Parathyroid adenoma (tissue), 2 donors: ENCODE data around the gene TBC1D26.

Experiments
- H2AFZ ChIP-seq: fragments of 300-600 bp; sonication (generic); one replicate; pipeline ENCODE4 v1.7.0; 2017; ENCODE audit warnings: antibody characterized with exemption, mild to moderate bottlenecking
- H3K27ac ChIP-seq: fragments of 300-600 bp; sonication (generic); one replicate; pipeline ENCODE4 v1.7.0; 2017
- H3K27me3 ChIP-seq: fragments of 300-600 bp; sonication (generic); one replicate; pipeline ENCODE4 v1.7.0; 2017; ENCODE audit warnings: low read length; ENCODE audit not compliant: control insufficient read depth, insufficient read depth
- H3K36me3 ChIP-seq: fragments of 300-600 bp; sonication (generic); one replicate; pipeline ENCODE4 v1.7.0; 2017; ENCODE audit warnings: low read length; ENCODE audit not compliant: control insufficient read depth, insufficient read depth
- H3K4me1 ChIP-seq: fragments of 300-600 bp; sonication (generic); one replicate; pipeline ENCODE4 v1.7.0; 2017; ENCODE audit warnings: control low read depth
- H3K4me2 ChIP-seq: fragments of 300-600 bp; sonication (generic); one replicate; pipeline ENCODE4 v1.7.0; 2017; ENCODE audit warnings: low read length
- H3K4me3 ChIP-seq: fragments of 300-600 bp; sonication (generic); one replicate; pipeline ENCODE4 v1.7.0; 2017; ENCODE audit warnings: low read depth, low read length
- H3K79me2 ChIP-seq: fragments of 300-600 bp; sonication (generic); one replicate; pipeline ENCODE4 v1.7.0; 2017; ENCODE audit warnings: control low read depth
- H3K9ac ChIP-seq: fragments of 300-600 bp; sonication (generic); one replicate; pipeline ENCODE4 v1.7.0; 2017; ENCODE audit warnings: mild to moderate bottlenecking
- H3K9me3 ChIP-seq: fragments of 300-600 bp; sonication (generic); one replicate; pipeline ENCODE4 v1.7.0; 2017; ENCODE audit warnings: low read length; ENCODE audit not compliant: control insufficient read depth
- CTCF ChIP-seq: fragments of 300-600 bp; sonication (generic); IDR thresholded peaks from one replicate; pipeline ENCODE4 v1.7.0; 2017; ENCODE audit warnings: antibody characterized with exemption, mild to moderate bottlenecking
- donor health status: primary hyperparathyroidism.

Gene TBC1D26

DNA sequence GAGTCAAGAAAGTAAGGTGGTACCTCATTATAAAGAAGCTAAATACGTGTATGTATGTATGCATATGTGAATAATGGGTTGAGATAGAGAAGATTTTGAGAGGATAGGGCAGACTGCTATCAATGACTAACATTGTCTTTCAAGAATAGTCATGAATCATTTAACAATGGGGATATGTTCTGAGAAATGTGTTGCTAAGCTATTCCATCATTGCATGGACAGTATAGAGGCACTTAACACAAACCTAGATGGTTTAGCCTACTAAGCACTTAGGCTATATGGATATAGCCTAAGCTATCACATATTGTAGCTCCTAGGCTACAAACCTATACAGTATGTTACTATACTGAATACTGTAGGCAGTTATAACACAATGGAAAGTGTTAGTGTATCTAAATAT lies 45.2 kb downstream of the TBC1D26 start:
- no peak overlapping the region for H3K4me3 ChIP-seq
- no peaks in the 10 kb centered on the region for H3K9me3 ChIP-seq
- no peaks in the 10 kb centered on the region for H3K4me1 ChIP-seq
- no peaks in the 10 kb centered on the region for H3K27me3 ChIP-seq
- H3K27ac ChIP-seq: no peak overlapping the region
- H2AFZ ChIP-seq: no peak overlapping the region
- H3K79me2 ChIP-seq: no peaks in the 10 kb centered on the region
- H3K36me3 ChIP-seq: no peaks in the 10 kb centered on the region
- no peak for TF ChIP-seq CTCF
- H3K9ac ChIP-seq: no peak overlapping the region
- no peak overlapping the region for H3K4me2 ChIP-seq

GRCh38 chr17:15777717-15778116 lies 45.6 kb downstream of the TBC1D26 start:
- Histone ChIP-seq H3K27ac (no peak overlapping the region), H3K79me2 (no peaks in the 10 kb centered on the region), H3K4me3 (no peak overlapping the region), H3K27me3 (no peaks in the 10 kb centered on the region), H3K4me1 (no peaks in the 10 kb centered on the region), H2AFZ (no peak overlapping the region), H3K4me2 (no peak overlapping the region), H3K9me3 (no peaks in the 10 kb centered on the region), H3K9ac (no peak overlapping the region), H3K36me3 (no peaks in the 10 kb centered on the region)
- no peak for TF ChIP-seq CTCF

DNA sequence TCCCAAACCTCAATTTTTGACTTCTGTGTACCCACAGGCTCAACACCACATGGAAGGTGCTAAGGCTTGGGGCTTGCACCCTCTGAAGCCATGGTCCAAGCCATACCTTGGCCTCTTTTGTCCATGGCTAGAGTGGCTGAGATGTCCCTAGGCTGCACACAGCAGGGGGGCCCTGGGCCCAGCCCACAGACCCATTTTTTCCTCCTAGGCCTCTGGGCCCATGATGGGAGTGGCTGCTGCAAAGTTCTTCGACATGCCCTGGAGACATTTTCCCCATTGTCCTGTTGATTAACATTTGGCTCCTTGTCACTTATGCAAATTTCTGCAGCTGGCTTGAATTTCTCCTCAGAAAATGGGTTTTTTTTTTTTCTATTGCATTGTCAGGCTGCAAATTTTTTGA lies 47.0 kb downstream of the TBC1D26 start:
- TF ChIP-seq CTCF: no peak
- no peak overlapping the region for H3K9ac ChIP-seq
- H3K36me3 ChIP-seq: no peaks in the 10 kb centered on the region
- H2AFZ ChIP-seq: no peak overlapping the region
- no peaks in the 10 kb centered on the region for H3K9me3 ChIP-seq
- no peak overlapping the region for H3K4me2 ChIP-seq
- no peak overlapping the region for H3K27ac ChIP-seq
- no peaks in the 10 kb centered on the region for H3K4me1 ChIP-seq
- H3K27me3 ChIP-seq: no peaks in the 10 kb centered on the region
- no peak overlapping the region for H3K4me3 ChIP-seq
- H3K79me2 ChIP-seq: no peaks in the 10 kb centered on the region

DNA sequence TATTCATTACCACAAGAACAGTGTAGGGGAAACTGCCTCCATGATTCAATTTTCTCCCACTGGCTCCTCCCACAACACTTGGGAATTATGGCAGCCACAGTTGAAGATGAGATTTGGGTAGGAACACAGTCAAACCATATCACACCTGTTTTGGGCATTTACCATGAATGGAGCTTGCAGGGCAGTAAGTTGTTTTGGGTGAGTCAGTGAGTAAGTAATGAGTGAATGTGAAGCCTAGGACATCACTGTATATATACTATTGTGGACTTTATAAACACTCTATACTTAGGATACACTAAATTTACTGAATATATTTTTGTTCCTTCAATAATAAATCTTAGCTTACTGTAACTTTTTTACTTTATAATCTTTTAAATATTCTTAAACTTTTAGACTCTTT lies 48.1 kb downstream of the TBC1D26 start:
- Histone ChIP-seq H3K27me3 (no peaks in the 10 kb centered on the region), H3K36me3 (no peaks in the 10 kb centered on the region), H3K9ac (no peak overlapping the region), H3K79me2 (no peaks in the 10 kb centered on the region), H3K9me3 (no peaks in the 10 kb centered on the region), H3K4me1 (peaks cover 6% of the 10 kb centered on the region), H3K27ac (no peak overlapping the region), H3K4me2 (no peak overlapping the region), H2AFZ (no peak overlapping the region), H3K4me3 (no peak overlapping the region)
- TF ChIP-seq CTCF: no peak

DNA sequence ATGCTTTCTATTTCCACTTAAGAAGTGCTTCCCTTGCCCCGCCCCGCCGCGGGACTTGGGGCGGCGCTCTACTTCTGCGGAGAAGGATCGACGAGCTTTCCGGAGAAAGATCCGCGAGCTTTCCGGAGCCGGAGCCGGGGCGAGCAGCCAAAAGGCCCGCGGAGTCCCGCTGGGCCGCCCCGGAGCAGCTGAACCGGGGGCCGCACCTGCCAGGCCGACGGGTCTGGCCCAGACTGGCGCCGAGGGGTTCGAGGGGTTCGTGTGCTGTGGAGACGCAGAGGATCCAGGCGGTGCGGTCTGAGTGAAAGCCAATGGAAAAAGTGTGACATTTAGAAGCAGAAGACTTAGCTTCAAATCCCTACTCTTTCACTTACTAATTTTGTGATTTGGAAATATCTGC lies 50.8 kb downstream of the TBC1D26 start:
- Histone ChIP-seq H3K27ac (no peak overlapping the region), H2AFZ (peak overlapping the region; percentile 83)
- TF ChIP-seq CTCF: no peak

More for the DNA sequence above, 50.8 kb downstream of the TBC1D26 start:
- Histone ChIP-seq H3K4me3 (peak overlapping the region; percentile 22), H3K4me1 (peaks cover 6% of the 10 kb centered on the region), H3K4me2 (peak overlapping the region; percentile 31), H3K9ac (no peak overlapping the region), H3K27me3 (no peaks in the 10 kb centered on the region), H3K79me2 (no peaks in the 10 kb centered on the region), H3K36me3 (no peaks in the 10 kb centered on the region), H3K9me3 (no peaks in the 10 kb centered on the region)
